GM12875 (cell line): ENCODE results near the gene SH3TC1.

Experiments
- H3K4me3 ChIP-seq: one replicate; pipeline ENCODE4 v1.5.1; 2011; ENCODE audit warnings: low read depth, low read length, control low read depth
- TF ChIP-seq, protein P1 (sequence below): IDR thresholded peaks from 2 replicates; pipeline ENCODE4 v1.5.1; 2011; ENCODE audit warnings: low read depth, mild to moderate bottlenecking, control low read depth, inconsistent platforms, low read length, moderate library complexity, borderline replicate concordance; ENCODE audit not compliant: insufficient read depth

Gene SH3TC1

DNA sequence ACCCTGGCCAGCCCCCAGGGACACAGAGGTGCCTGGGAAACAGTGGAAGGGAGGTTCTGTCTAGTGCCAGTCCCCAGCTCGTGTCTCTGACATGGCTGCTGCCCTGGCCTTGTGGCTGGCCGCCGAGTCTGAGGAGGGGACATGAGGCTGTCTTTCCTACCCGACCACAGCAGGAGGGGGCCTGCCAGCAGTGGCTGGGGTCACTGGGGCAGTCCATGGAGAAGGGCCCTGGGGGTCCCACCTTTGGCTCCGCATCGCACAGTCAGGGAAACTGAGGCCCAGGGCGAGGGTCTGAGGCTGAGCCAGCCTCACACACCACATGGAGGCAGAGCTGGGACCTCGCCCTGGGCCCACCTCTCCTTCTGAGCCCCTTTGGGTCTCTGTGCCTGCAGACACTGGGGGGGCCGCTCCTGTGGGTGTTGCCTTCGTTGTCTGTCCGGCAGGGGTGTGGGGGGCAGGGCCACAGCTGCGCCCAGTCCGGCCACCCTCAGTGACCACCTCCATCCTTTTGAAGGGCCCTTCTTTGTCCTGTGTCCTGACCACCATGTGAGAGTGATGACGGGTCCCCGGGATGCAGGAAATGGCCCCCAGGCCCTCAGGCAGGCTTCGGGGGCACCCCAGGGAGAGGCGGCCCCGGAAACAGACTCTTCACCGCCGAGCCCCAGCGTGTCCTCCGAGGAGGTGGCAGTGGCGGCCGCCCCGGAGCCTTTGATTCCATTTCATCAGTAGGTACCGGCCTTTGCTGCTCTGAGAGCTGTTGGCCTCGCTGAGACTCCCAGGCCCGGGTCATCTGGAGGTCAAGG, 17.6 kb downstream of the SH3TC1 start:
- TF ChIP-seq, protein P1, sequence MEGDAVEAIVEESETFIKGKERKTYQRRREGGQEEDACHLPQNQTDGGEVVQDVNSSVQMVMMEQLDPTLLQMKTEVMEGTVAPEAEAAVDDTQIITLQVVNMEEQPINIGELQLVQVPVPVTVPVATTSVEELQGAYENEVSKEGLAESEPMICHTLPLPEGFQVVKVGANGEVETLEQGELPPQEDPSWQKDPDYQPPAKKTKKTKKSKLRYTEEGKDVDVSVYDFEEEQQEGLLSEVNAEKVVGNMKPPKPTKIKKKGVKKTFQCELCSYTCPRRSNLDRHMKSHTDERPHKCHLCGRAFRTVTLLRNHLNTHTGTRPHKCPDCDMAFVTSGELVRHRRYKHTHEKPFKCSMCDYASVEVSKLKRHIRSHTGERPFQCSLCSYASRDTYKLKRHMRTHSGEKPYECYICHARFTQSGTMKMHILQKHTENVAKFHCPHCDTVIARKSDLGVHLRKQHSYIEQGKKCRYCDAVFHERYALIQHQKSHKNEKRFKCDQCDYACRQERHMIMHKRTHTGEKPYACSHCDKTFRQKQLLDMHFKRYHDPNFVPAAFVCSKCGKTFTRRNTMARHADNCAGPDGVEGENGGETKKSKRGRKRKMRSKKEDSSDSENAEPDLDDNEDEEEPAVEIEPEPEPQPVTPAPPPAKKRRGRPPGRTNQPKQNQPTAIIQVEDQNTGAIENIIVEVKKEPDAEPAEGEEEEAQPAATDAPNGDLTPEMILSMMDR: no peak
- H3K4me3 ChIP-seq: no peak overlapping the region

DNA sequence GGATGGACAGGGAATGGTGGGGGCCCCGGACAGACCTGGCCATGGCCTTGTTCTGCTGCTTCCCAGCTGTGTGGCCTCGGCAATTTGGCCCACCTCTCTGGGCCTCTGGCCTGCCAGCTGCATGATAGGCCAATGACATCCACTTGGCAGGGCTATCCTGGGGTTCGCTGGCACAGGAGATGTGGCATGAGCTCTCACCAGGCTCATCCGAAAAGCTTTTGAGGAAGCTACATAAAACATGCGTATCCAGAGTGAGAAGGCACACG, 18.1 kb downstream of the SH3TC1 start:
- no peak overlapping the region for H3K4me3 ChIP-seq
- TF ChIP-seq, protein P1: no peak

DNA sequence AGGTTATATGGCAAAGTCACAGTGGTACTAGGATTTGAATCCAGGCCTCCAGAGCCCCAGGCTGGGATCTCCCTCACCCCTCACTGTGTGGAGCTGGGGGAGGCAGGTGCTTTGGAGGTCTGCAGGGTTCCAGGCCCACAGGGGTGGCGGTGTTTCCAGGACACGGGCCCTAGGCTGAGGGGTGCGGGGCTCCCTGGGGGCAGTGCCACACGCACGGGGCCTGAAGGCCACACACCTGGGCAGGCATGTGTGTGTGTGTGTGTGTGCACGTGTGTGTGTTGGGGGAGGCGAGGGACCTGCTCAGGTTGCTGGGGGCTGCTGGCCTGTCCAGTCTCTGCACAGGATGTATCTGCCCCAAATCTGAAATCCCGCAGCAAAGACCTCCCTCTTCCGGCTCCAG, 18.8 kb downstream of the SH3TC1 start:
- TF ChIP-seq, protein P1: no peak
- H3K4me3 ChIP-seq: no peak overlapping the region

DNA sequence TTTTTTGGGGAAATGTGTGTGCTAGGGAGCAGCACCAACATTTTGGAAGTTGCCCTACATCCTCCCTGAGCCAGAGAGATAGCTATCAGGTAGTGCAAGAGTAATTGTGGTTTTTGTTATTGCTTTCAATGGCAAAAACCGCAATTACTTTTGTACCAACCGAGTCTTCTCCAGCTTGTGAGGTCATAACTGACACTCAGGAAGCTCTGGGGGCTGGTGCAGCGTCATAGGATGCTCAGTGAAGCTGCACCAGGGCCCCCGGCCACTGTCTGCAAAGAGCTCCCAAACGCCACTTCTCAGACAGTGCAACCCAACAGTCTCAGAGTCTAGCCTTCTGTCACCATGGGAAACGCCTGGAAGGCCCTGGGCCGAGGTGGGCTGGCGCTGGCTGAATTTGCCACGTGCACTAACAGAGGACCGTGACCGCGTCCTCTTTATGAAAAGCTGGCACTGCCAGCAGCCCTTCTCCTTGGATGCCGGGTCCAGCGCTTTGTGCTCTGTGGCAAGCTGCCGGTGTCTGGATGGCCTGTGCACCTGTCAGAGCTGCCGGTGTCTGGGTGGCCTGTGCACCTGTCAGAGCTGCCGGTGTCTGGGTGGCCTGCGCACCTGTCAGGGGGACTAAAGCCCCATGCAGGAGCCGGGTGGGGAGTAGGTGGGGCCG, 19.4 kb downstream of the SH3TC1 start:
- H3K4me3 ChIP-seq: no peak overlapping the region
- TF ChIP-seq, protein P1: no peak

DNA sequence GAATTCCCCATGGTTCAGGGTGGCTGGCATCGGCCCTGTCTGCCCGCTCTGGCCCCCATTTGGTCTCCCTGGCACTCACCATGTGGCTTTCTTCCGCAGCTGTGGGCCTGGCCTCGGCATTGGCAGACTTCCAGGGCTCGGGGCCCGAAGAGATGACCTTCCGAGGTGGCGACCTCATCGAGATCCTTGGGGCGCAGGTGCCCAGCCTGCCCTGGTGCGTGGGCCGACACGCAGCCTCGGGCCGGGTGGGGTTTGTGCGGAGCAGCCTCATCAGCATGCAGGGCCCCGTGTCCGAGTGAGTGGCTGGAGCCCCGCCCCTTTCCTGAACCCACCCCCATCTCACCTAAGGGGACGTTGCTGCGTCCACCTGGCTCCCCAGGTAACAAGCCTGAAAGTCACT, 20.1 kb downstream of the SH3TC1 start:
- TF ChIP-seq, protein P1: no peak
- no peak overlapping the region for H3K4me3 ChIP-seq

DNA sequence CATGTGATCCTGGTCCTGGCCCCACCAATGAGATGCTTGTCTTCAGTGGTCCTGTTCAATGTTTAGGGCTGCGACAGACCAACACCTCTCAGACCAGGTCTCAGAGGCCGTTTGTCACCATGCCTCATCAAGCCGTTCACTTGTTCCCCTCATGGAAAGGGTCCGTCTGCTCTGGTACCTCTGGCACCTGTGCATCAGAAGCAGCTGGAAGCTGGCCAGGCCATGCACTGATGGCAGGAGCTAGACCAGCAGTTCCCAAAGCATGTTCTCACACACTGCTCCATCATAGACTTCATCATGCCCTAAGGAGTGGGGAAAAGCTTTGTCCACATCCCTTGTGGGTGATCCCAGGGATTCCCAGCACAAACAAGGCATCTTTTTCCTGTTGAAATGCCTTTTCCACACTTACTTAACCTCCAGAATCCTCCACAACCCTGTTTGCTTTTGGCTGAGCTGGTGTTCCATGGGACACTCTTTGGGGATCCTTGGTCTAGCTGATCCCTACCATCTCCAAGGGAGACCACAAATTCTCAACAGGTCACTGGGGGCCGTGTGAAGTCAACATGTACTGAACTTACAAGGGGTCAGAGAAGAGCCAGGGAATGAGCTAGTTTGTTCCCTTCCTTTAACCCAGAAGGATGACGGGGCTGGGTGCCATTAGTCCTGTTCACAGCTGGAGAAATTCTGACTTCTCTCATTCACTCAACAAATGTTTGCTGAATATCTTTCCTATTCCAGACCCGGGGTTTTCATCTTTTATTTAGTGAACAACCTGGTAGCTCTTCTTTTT, 21.8 kb downstream of the SH3TC1 start:
- H3K4me3 ChIP-seq: no peak overlapping the region
- TF ChIP-seq, protein P1: no peak
